Gastroesophageal sphincter (tissue), 3 donors: Measurements from ENCODE around the gene VPS13D.

Source experiments
- EP300 ChIP-seq: sonication (generic); formaldehyde crosslinking; IDR thresholded peaks from one replicate; pipeline ENCODE4 v1.6.1; 2017; ENCODE audit warnings: antibody characterized with exemption, mild to moderate bottlenecking
- POLR2A ChIP-seq, 2 donors: fragments of 450-650 bp; IDR thresholded peaks; one replicate each; pipeline ENCODE4 v1.6.1; 2017; ENCODE audit warnings: antibody characterized with exemption in 2 of 2, mild to moderate bottlenecking in 2 of 2, moderate library complexity in 1 of 2
- POLR2AphosphoS5 ChIP-seq: sonication (generic); formaldehyde crosslinking; IDR thresholded peaks from one replicate; pipeline ENCODE4 v1.6.1; 2017; ENCODE audit warnings: antibody characterized with exemption
- TF ChIP-seq, protein P1 (sequence below), 4 experiments: fragments of 200-600 bp in 2 of 4; fragments of 450-650 bp in 2 of 4; sonication (generic) in 1 of 4; IDR thresholded peaks; one replicate each; pipeline ENCODE4 v1.5.1; 2017 to 2019; ENCODE audit warnings: antibody characterized with exemption in 4 of 4, mild to moderate bottlenecking in 2 of 4, moderate library complexity in 2 of 4

DNA sequence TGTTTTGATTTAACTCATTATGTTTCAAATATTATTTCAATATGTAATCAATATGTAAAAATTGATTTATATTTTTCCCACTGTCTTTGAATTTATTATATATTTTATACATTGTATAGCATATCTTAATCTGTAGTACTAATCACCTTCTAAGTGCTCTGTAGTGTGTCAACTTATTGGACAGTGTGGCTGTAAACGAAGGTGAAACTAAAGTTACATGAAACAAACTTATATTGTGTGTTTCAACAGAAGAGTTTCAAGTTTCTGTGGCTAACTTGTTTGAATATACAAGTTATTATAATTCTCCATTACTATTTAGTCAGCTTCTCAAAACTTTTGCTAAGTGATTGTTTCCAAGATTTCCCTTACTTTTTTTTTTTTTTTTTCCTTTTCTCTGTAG lies 212.4 kb downstream of the VPS13D start:
- TF ChIP-seq, protein P1, sequence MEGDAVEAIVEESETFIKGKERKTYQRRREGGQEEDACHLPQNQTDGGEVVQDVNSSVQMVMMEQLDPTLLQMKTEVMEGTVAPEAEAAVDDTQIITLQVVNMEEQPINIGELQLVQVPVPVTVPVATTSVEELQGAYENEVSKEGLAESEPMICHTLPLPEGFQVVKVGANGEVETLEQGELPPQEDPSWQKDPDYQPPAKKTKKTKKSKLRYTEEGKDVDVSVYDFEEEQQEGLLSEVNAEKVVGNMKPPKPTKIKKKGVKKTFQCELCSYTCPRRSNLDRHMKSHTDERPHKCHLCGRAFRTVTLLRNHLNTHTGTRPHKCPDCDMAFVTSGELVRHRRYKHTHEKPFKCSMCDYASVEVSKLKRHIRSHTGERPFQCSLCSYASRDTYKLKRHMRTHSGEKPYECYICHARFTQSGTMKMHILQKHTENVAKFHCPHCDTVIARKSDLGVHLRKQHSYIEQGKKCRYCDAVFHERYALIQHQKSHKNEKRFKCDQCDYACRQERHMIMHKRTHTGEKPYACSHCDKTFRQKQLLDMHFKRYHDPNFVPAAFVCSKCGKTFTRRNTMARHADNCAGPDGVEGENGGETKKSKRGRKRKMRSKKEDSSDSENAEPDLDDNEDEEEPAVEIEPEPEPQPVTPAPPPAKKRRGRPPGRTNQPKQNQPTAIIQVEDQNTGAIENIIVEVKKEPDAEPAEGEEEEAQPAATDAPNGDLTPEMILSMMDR (IDR thresholded peaks at IDR 0.05), result no peak
- TF ChIP-seq POLR2AphosphoS5 (no peak), POLR2A (IDR thresholded peaks at IDR 0.05) (no peak), EP300 (no peak)
